ENCODE data around the gene PCNP.
"Not testable (repeated sequence)": the region's sequence is repeated elsewhere in the genome, so short reads cannot be mapped to it uniquely, and the experiment has no call there.

PCNP gene

GRCh38 chr3:101633186-101633585, 59.2 kb downstream of the PCNP start:
- DNase-seq (ENCODE audit: low read depth) = no peak

GRCh38 chr3:101634591-101635196, 60.7 kb downstream of the PCNP start:
- DNase-seq (ENCODE audit: low read depth) = no peak

GRCh38 chr3:101635345-101635744, 61.4 kb downstream of the PCNP start:
- DNase-seq (ENCODE audit: low read depth) = no peak

GRCh38 chr3:101635954-101636798, 62.2 kb downstream of the PCNP start:
- DNase-seq (ENCODE audit: low read depth) = peak; percentile 26

GRCh38 chr3:101637451-101637850, 63.5 kb downstream of the PCNP start:
- no peak for DNase-seq (ENCODE audit: low read depth)

- DNase-seq (ENCODE audit: low read depth) = no peak
These were observed 64.3 kb downstream of the PCNP start for GRCh38 chr3:101638261-101638745.

- no peak for DNase-seq (ENCODE audit: low read depth)
These were observed 65.4 kb downstream of the PCNP start for GRCh38 chr3:101639280-101639963.

GRCh38 chr3:101640256-101640655, 66.3 kb downstream of the PCNP start:
- DNase-seq (ENCODE audit: low read depth) = no peak

- DNase-seq (ENCODE audit: low read depth) = not testable (repeated sequence)
These were observed 67.6 kb downstream of the PCNP start for GRCh38 chr3:101641397-101642115.

- DNase-seq (ENCODE audit: low read depth) = no peak
These were observed 68.5 kb downstream of the PCNP start for GRCh38 chr3:101642441-101642840.

GRCh38 chr3:101643009-101643844, 69.2 kb downstream of the PCNP start:
- DNase-seq (ENCODE audit: low read depth) = no peak

Measured in activated T-helper 1 cell treated with Interleukin-2 at 50 U/mL for 16 hours (primary cell).